Glutamatergic neuron (in vitro differentiated cells): ENCODE data around the gene FHOD3. TPM values are rescaled to one million over a fixed set of nuclear protein-coding genes. Genes with fewer than 3 reads are reported as not detected.
A peak's percentile ranks its signal among the peaks of the same experiment; 100 is the strongest.

Experiments used
- DNase-seq: peaks from one replicate; pipeline ENCODE4 v3.0.0; 2022
- H3K27ac Mint-ChIP-seq: one replicate; pipeline ENCODE4 v1.8.0; 2020; ENCODE audit warnings: mild to moderate bottlenecking, mixed read lengths, inconsistent platforms; ENCODE audit not compliant: unreplicated experiment
- H3K27me3 Mint-ChIP-seq: one replicate; pipeline ENCODE4 v1.8.0; 2020; ENCODE audit warnings: mild to moderate bottlenecking, moderate library complexity, mixed read lengths, inconsistent platforms; ENCODE audit not compliant: unreplicated experiment
- H3K36me3 Mint-ChIP-seq: one replicate; pipeline ENCODE4 v1.8.0; 2020; ENCODE audit warnings: mild to moderate bottlenecking, mixed read lengths, inconsistent platforms; ENCODE audit not compliant: unreplicated experiment
- H3K4me1 Mint-ChIP-seq: one replicate; pipeline ENCODE4 v1.8.0; 2020; ENCODE audit warnings: mild to moderate bottlenecking, low read depth, mixed read lengths, inconsistent platforms; ENCODE audit not compliant: unreplicated experiment
- H3K4me3 Mint-ChIP-seq: one replicate; pipeline ENCODE4 v1.8.0; 2020; ENCODE audit warnings: mild to moderate bottlenecking, mixed read lengths, inconsistent platforms; ENCODE audit not compliant: unreplicated experiment
- H3K9me3 Mint-ChIP-seq: one replicate; pipeline ENCODE4 v1.8.0; 2020; ENCODE audit warnings: mild to moderate bottlenecking, moderate library complexity, mixed read lengths, inconsistent platforms; ENCODE audit not compliant: unreplicated experiment
- CTCF ChIP-seq: fragments of 200-600 bp; sonication (generic); IDR thresholded peaks from one replicate; pipeline ENCODE4 v1.5.0; 2021; ENCODE audit not compliant: partially characterized antibody, unreplicated experiment
- total RNA-seq: library from RNA; stranded (reverse); fragmentation: NEBNext Ultra II Directional; extraction: Animal tissue kit (Norgen Biotek cat#: 25700); gene quantifications from one replicate; pipeline ENCODE4 v1.2.1, GENCODE V29; 2021; ENCODE audit not compliant: unreplicated experiment

FHOD3 gene
- total RNA-seq, 1 donor from 2014 or later = 21.2 TPM

GRCh38 chr18:36294031-36294430 is 3.5 kb upstream of the FHOD3 start:
- no peaks in the 10 kb centered on the region for H3K27me3 Mint-ChIP-seq
- no peaks in the 10 kb centered on the region for H3K4me1 Mint-ChIP-seq
- H3K9me3 Mint-ChIP-seq = peaks cover 3% of the 10 kb centered on the region
- DNase-seq = no peak
- no peak for TF ChIP-seq CTCF
- H3K36me3 Mint-ChIP-seq = peaks cover 4% of the 10 kb centered on the region
- H3K27ac Mint-ChIP-seq = no peak overlapping the region
- H3K4me3 Mint-ChIP-seq = no peak overlapping the region

GRCh38 chr18:36295214-36295613 is 2.3 kb upstream of the FHOD3 start:
- Mint-ChIP-seq H3K4me1 (no peaks in the 10 kb centered on the region), H3K4me3 (no peak overlapping the region), H3K27me3 (no peaks in the 10 kb centered on the region), H3K9me3 (peaks cover 5% of the 10 kb centered on the region), H3K27ac (no peak overlapping the region), H3K36me3 (peaks cover 12% of the 10 kb centered on the region)
- DNase-seq = no peak
- no peak for TF ChIP-seq CTCF

GRCh38 chr18:36295880-36296301 is 1.6 kb upstream of the FHOD3 start:
- DNase-seq = no peak
- no peak overlapping the region for H3K27ac Mint-ChIP-seq
- no peaks in the 10 kb centered on the region for H3K4me1 Mint-ChIP-seq
- peaks cover 12% of the 10 kb centered on the region for H3K36me3 Mint-ChIP-seq
- peaks cover 5% of the 10 kb centered on the region for H3K9me3 Mint-ChIP-seq
- no peak for TF ChIP-seq CTCF
- H3K4me3 Mint-ChIP-seq = no peak overlapping the region
- H3K27me3 Mint-ChIP-seq = no peaks in the 10 kb centered on the region

- peaks cover 12% of the 10 kb centered on the region for H3K36me3 Mint-ChIP-seq
- no peak overlapping the region for H3K27ac Mint-ChIP-seq
- TF ChIP-seq CTCF = no peak
- H3K9me3 Mint-ChIP-seq = peaks cover 5% of the 10 kb centered on the region
- no peaks in the 10 kb centered on the region for H3K4me1 Mint-ChIP-seq
- no peaks in the 10 kb centered on the region for H3K27me3 Mint-ChIP-seq
- DNase-seq = peak; percentile 86
- H3K4me3 Mint-ChIP-seq = peak overlapping the region; percentile 64
Measured at GRCh38 chr18:36296650-36297416, 680 bp upstream of the FHOD3 start.

- Mint-ChIP-seq H3K9me3 (peaks cover 5% of the 10 kb centered on the region), H3K4me3 (peak overlapping the region; percentile 61), H3K27me3 (no peaks in the 10 kb centered on the region), H3K36me3 (peaks cover 12% of the 10 kb centered on the region), H3K4me1 (peaks cover 8% of the 10 kb centered on the region), H3K27ac (no peak overlapping the region)
- peak; percentile 65 for DNase-seq
- no peak for TF ChIP-seq CTCF
Measured at GRCh38 chr18:36298126-36298741, 721 bp downstream of the FHOD3 start.
